ENCODE results near the gene GJB5.

GJB5 gene

GRCh38 chr1:34711485-34711884 lies 43.4 kb upstream of the GJB5 start:
- no peak for DNase-seq
- peaks cover 0 to 9% of the 10 kb centered on the region in 2 donors for H3K27me3 ChIP-seq
- no peaks in the 10 kb centered on the region for H3K9me3 ChIP-seq
- no peaks in the 10 kb centered on the region for H3K36me3 ChIP-seq
- no peak overlapping the region for H3K4me3 ChIP-seq
- no peak overlapping the region for H3K27ac ChIP-seq
- TF ChIP-seq CTCF (IDR thresholded peaks at IDR 0.05) = no peak
- intact Hi-C loops (cut with DNase I; ENCODE audit: low total_unique reads) = no loop called here
- no peaks in the 10 kb centered on the region for H3K4me1 ChIP-seq

GRCh38 chr1:34712007-34712688 lies 42.7 kb upstream of the GJB5 start:
- intact Hi-C loops (cut with DNase I; ENCODE audit: low total_unique reads) = no loop called here
- no peaks in the 10 kb centered on the region for H3K36me3 ChIP-seq

GRCh38 chr1:34713443-34713842 lies 41.4 kb upstream of the GJB5 start:
- no peak for DNase-seq
- no peaks in the 10 kb centered on the region for H3K4me1 ChIP-seq
- no peaks in the 10 kb centered on the region for H3K9me3 ChIP-seq
- peaks cover 0 to 6% of the 10 kb centered on the region in 2 donors for H3K27me3 ChIP-seq
- intact Hi-C loops (cut with DNase I; ENCODE audit: low total_unique reads) = no loop called here
- no peak for TF ChIP-seq CTCF (IDR thresholded peaks at IDR 0.05)
- H3K4me3 ChIP-seq = no peak overlapping the region
- H3K36me3 ChIP-seq = no peaks in the 10 kb centered on the region
- H3K27ac ChIP-seq = no peak overlapping the region

More at GRCh38 chr1:34712007-34712688, 42.7 kb upstream of the GJB5 start:
- DNase-seq = no peak
- no peak for TF ChIP-seq CTCF (IDR thresholded peaks at IDR 0.05)
- Histone ChIP-seq H3K4me3 (no peak overlapping the region), H3K9me3 (no peaks in the 10 kb centered on the region), H3K27ac (no peak overlapping the region), H3K4me1 (no peaks in the 10 kb centered on the region), H3K27me3 (peaks cover 0 to 6% of the 10 kb centered on the region in 2 donors)

- H3K9me3 ChIP-seq = no peaks in the 10 kb centered on the region
- no peaks in the 10 kb centered on the region for H3K36me3 ChIP-seq
- H3K27ac ChIP-seq = no peak overlapping the region
- no peak for TF ChIP-seq CTCF (IDR thresholded peaks at IDR 0.05)
- H3K4me3 ChIP-seq = no peak overlapping the region
- DNase-seq = peak in 1 of 2 donors; percentile 20
- H3K4me1 ChIP-seq = no peaks in the 10 kb centered on the region
- peaks cover 0 to 6% of the 10 kb centered on the region in 2 donors for H3K27me3 ChIP-seq
- intact Hi-C loops (cut with DNase I; ENCODE audit: low total_unique reads) = no loop called here
Measured at GRCh38 chr1:34714386-34714785, 40.5 kb upstream of the GJB5 start.

- no peak overlapping the region for H3K4me3 ChIP-seq
- H3K27me3 ChIP-seq = peaks cover 0 to 6% of the 10 kb centered on the region in 2 donors
- no peaks in the 10 kb centered on the region for H3K36me3 ChIP-seq
- intact Hi-C loops (cut with DNase I; ENCODE audit: low total_unique reads) = no loop called here
- no peak for DNase-seq
- H3K4me1 ChIP-seq = no peaks in the 10 kb centered on the region
- no peaks in the 10 kb centered on the region for H3K9me3 ChIP-seq
- TF ChIP-seq CTCF (IDR thresholded peaks at IDR 0.05) = no peak
- no peak overlapping the region for H3K27ac ChIP-seq
Measured at GRCh38 chr1:34715139-34715538, 39.7 kb upstream of the GJB5 start.
